Neural progenitor cell (in vitro differentiated cells): ENCODE data around the gene NEK6.

Experiments used
- EZH2phosphoT487 ChIP-seq: fragments of 200-600 bp; sonication (generic); IDR thresholded peaks from 2 replicates; pipeline ENCODE4 v1.6.1; 2017; ENCODE audit warnings: antibody characterized with exemption
- TF ChIP-seq, protein P1 (sequence below): fragments of 200-600 bp; sonication (generic); IDR thresholded peaks from 2 replicates; pipeline ENCODE4 v1.5.1; 2017; ENCODE audit warnings: antibody characterized with exemption, mild to moderate bottlenecking

- TF ChIP-seq, protein P1, sequence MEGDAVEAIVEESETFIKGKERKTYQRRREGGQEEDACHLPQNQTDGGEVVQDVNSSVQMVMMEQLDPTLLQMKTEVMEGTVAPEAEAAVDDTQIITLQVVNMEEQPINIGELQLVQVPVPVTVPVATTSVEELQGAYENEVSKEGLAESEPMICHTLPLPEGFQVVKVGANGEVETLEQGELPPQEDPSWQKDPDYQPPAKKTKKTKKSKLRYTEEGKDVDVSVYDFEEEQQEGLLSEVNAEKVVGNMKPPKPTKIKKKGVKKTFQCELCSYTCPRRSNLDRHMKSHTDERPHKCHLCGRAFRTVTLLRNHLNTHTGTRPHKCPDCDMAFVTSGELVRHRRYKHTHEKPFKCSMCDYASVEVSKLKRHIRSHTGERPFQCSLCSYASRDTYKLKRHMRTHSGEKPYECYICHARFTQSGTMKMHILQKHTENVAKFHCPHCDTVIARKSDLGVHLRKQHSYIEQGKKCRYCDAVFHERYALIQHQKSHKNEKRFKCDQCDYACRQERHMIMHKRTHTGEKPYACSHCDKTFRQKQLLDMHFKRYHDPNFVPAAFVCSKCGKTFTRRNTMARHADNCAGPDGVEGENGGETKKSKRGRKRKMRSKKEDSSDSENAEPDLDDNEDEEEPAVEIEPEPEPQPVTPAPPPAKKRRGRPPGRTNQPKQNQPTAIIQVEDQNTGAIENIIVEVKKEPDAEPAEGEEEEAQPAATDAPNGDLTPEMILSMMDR, result no peak
- TF ChIP-seq EZH2phosphoT487, result no peak
These were observed 39.2 kb upstream of the NEK6 start for GRCh38 chr9:124218438-124218982.
